BLaER1 (cell line): ENCODE measurements around the gene TMEM191B.
"Not testable (repeated sequence)": the region's sequence is repeated elsewhere in the genome, so short reads cannot be mapped to it uniquely, and the experiment has no call there.

ENCODE experiments used
- H3K27ac ChIP-seq: shearing (Covaris generic); formaldehyde crosslinking; 2 replicates; pipeline ENCODE4 v1.8.1; 2022
- H3K27me3 ChIP-seq: shearing (Covaris generic); formaldehyde crosslinking; 2 replicates; pipeline ENCODE4 v1.8.1; 2022
- H3K36me3 ChIP-seq: shearing (Covaris generic); formaldehyde crosslinking; 2 replicates; pipeline ENCODE4 v1.8.1; 2022
- H3K4me1 ChIP-seq: shearing (Covaris generic); formaldehyde crosslinking; 2 replicates; pipeline ENCODE4 v1.8.1; 2022
- H3K4me2 ChIP-seq: shearing (Covaris generic); formaldehyde crosslinking; 2 replicates; pipeline ENCODE4 v1.8.1; 2022
- H3K4me3 ChIP-seq: shearing (Covaris generic); formaldehyde crosslinking; 2 replicates; pipeline ENCODE4 v1.8.1; 2022
- H3K9ac ChIP-seq: shearing (Covaris generic); formaldehyde crosslinking; 2 replicates; pipeline ENCODE4 v1.8.1; 2022
- H3K9me3 ChIP-seq: shearing (Covaris generic); formaldehyde crosslinking; 2 replicates; pipeline ENCODE4 v1.8.1; 2022
- H4K20me1 ChIP-seq: shearing (Covaris generic); formaldehyde crosslinking; 2 replicates; pipeline ENCODE4 v1.8.1; 2022

TMEM191B gene

DNA sequence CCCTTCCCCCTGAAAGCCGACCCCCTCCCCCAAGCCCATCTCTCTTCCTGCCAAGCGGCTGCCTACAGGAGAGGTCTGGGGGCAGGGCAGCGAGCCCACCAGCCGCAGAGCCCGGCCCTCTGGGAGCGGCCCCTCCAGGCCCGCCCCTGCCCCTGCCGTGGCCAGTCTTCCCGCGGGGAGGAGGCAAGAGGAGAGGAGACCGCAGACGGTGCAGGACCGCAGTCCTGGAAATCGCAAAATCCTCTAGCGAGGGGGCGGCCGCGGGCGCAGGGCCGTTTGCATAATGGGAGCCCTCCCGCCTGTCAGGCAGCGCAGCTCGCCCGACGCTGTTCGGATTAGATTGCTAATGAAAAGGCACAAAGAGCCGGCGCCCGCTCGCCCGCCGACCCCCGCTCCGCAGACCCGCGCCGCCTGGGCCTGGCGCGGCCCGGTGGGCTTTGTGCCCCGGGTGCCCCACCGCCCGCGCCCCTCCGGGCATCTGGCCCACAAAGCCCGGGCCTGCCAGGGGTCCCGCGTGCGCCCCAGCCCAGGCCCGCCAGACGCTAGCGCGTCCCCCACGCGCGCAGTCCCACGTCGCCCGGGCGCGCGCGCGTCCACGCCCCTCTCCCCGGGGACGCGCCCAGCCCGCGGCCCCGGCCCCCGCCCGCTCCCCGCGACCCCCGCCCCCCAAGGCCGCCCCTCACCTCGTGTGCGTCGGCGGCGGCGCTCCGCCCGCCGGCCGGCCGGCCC lies 49.7 kb downstream of the TMEM191B start:
- H4K20me1 ChIP-seq, H3K9ac ChIP-seq, H3K9me3 ChIP-seq, H3K36me3 ChIP-seq, H3K4me1 ChIP-seq, H3K4me3 ChIP-seq, H3K27ac ChIP-seq, H3K27me3 ChIP-seq, H3K4me2 ChIP-seq: not testable (repeated sequence)

- H3K36me3 ChIP-seq, H3K4me2 ChIP-seq, H3K27ac ChIP-seq, H4K20me1 ChIP-seq, H3K27me3 ChIP-seq, H3K9ac ChIP-seq, H3K4me1 ChIP-seq, H3K9me3 ChIP-seq, H3K4me3 ChIP-seq: not testable (repeated sequence)
Measured at GRCh38 chr22:18577847-18578246, 50.2 kb downstream of the TMEM191B start.
